Astrocyte of the spinal cord (primary cell): ENCODE data around the gene EIF4E.

Source experiments
- DNase-seq: peaks from one replicate; pipeline ENCODE4 v3.0.0; 2011; ENCODE audit warnings: low read depth, low spot score
- H3K4me3 ChIP-seq: 2 replicates; pipeline ENCODE4 v1.5.1; 2011; ENCODE audit warnings: low read depth, mild to moderate bottlenecking, low read length, moderate library complexity
- in situ Hi-C: cut with HindIII; loops from 2 replicates; pipeline ENCODE4 v1.10.0; 2017; ENCODE audit warnings: low sequenced_read_pairs
- TF ChIP-seq, protein P1 (sequence below): IDR thresholded peaks from 2 replicates; pipeline ENCODE4 v1.5.1; 2012; ENCODE audit warnings: low read depth, mild to moderate bottlenecking, low read length, inconsistent platforms

Gene EIF4E

DNA sequence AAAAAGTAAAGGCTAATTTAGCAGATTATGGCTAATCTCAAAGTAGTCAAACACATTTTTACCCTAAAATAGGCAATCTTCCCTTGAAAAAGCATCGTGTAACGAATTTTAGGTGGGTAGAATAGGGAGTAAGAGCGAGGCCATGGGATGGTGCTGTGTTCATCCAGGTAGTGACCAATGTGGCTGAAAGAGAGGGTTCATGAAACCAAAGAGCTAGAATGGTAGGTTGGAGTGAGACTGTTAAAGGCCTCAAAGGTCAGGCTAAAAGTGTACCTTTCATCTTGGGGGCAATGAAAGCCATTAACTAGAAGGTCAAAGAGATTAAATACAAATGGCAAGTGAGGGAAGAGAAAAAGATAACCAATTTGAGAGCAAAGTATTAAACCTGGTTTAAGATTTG, 23.6 kb downstream of the EIF4E start:
- no peak overlapping the region for H3K4me3 ChIP-seq
- in situ Hi-C loops: no loop called here
- TF ChIP-seq, protein P1, sequence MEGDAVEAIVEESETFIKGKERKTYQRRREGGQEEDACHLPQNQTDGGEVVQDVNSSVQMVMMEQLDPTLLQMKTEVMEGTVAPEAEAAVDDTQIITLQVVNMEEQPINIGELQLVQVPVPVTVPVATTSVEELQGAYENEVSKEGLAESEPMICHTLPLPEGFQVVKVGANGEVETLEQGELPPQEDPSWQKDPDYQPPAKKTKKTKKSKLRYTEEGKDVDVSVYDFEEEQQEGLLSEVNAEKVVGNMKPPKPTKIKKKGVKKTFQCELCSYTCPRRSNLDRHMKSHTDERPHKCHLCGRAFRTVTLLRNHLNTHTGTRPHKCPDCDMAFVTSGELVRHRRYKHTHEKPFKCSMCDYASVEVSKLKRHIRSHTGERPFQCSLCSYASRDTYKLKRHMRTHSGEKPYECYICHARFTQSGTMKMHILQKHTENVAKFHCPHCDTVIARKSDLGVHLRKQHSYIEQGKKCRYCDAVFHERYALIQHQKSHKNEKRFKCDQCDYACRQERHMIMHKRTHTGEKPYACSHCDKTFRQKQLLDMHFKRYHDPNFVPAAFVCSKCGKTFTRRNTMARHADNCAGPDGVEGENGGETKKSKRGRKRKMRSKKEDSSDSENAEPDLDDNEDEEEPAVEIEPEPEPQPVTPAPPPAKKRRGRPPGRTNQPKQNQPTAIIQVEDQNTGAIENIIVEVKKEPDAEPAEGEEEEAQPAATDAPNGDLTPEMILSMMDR: no peak
- no peak for DNase-seq

DNA sequence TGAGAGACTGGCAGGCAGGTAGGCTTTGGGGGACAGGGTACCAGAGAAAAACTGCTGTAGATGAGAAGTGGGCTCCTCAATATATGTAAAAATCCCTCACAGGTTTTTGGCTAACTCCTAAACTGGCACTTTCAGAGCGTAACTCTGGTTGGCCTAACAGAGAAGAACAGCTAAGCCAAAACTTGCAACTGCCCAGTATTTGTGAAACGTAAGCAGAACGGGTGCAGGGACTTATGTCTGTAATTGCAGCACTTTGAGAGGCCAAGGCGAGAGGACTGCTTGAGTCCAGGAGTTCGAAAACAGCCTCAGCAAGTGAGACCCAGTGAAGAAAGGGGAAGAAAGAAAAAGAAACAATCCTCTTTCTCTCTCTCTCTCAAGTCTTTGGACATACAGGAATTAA, 25.0 kb downstream of the EIF4E start:
- in situ Hi-C loops: no loop called here
- TF ChIP-seq, protein P1: no peak
- no peak overlapping the region for H3K4me3 ChIP-seq
- DNase-seq: no peak

DNA sequence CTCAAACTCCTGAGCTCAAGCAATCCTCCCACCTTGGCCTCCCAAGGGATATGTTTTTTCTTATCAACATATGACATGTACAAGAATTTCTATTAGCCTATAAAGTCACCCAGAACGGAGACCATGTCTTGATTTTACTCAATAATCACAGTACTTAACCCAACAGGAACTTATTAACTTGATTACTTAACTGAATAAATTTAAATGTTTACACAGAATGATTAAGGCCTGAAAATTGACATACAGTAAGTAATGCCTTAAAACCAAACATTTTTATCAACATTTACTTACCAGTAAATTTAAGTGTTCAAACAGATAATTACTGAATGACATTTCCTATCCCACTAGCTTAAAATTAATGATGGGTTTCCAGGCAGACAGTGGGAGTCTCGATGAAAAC, 25.4 kb downstream of the EIF4E start:
- H3K4me3 ChIP-seq: no peak overlapping the region
- DNase-seq: no peak
- in situ Hi-C loops: no loop called here
- TF ChIP-seq, protein P1: no peak

DNA sequence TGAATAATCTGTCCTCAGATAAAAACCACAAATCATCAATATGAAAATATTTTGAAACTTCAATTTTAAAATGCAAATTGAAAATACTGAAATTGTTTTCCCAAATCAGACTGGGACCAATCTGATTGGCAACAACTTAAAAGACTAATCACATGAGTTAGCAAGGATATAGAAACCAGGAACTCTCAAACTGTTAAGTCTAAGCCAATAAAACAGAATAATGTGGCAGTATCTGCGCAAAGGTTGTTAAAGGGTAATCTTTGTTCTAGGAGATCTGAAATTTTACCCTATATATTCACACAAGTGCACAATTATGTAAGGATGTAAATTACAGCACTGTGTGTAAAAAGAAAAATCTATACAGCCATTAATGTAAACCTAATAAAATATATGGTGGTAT, 29.7 kb downstream of the EIF4E start:
- no peak for DNase-seq
- TF ChIP-seq, protein P1: no peak
- H3K4me3 ChIP-seq: no peak overlapping the region
- in situ Hi-C loops: no loop called here

GRCh38 chr4:98891478-98892337, 37.2 kb downstream of the EIF4E start:
- H3K4me3 ChIP-seq: no peak overlapping the region
- DNase-seq: no peak
- TF ChIP-seq, protein P1: no peak
- in situ Hi-C loops: no loop called here

DNA sequence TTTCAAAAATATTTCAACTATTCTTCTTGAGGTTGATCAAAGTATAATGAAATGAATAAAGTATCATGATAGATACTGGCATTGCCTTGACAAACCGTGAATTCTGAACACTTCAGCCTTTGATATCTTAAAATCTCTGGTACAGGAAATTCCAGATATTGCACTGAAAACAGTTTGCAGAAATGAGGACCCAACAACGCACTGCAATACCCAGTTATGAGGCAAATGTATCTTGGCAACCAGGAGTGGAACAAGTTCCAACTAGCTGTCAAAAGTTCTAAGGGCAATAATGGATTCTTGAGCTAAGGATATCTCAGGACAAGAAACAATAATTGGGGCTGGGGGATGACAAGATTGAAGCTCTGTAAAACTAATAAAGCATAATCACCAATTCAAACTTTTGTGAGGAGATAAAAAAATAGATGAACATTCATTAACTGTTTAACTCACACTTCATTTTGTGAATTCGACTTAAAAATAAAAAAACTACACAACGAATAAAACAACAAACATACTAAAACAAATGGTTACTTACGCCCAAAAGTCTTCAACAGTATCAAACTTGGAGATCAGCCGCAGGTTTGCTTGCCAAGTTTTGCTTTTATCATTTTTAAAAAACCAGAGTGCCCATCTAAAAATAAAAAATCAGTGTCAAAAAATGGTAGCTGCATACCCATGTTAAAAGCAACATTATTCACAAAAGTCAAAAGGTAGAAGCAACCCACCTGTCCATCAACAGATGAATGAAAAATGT, 38.1 kb downstream of the EIF4E start:
- H3K4me3 ChIP-seq: no peak overlapping the region
- no peak for DNase-seq
- in situ Hi-C loops: no loop called here
- TF ChIP-seq, protein P1: no peak
